SK-MEL-5 (cell line): ENCODE data around the gene SLC2A13. TPM values are rescaled to one million over a fixed set of nuclear protein-coding genes. Genes with fewer than 3 reads are reported as not detected.
A peak's percentile ranks its signal among the peaks of the same experiment; 100 is the strongest.
"Not testable (repeated sequence)": the region's sequence is repeated elsewhere in the genome, so short reads cannot be mapped to it uniquely, and the experiment has no call there.

ENCODE experiments used
- DNase-seq: peaks from one replicate; pipeline ENCODE4 v3.0.0-alpha.2; 2016; ENCODE audit warnings: low read depth, low spot score
- in situ Hi-C: cut with HindIII; loops from 2 replicates; pipeline ENCODE4 v1.10.0; 2016; ENCODE audit warnings: low sequenced_read_pairs, high pct_unique_total_duplicates, low pct_unique_long_range_greater_than_20kb
- total RNA-seq: library from RNA; depleted of rRNA; stranded (reverse); fragments of >200 nt; shearing (Covaris generic); gene quantifications from 2 replicates; pipeline ENCODE4 v1.2.3, GENCODE V29; 2014

The SLC2A13 gene
- total RNA-seq, 1 experiment from 2014 or later = 51.8 TPM

GRCh38 chr12:39928181-39928899, 177.5 kb downstream of the SLC2A13 start:
- in situ Hi-C loops = no loop called here
- DNase-seq = no peak

GRCh38 chr12:39923364-39923763, 182.5 kb downstream of the SLC2A13 start:
- in situ Hi-C loops = no loop called here
- DNase-seq = no peak

- DNase-seq = peak; percentile 24
- in situ Hi-C loops = not testable (repeated sequence)
Measured at GRCh38 chr12:39922598-39922997, 183.3 kb downstream of the SLC2A13 start.

- DNase-seq = no peak
- in situ Hi-C loops = no loop called here
Measured at GRCh38 chr12:39920647-39921046, 185.2 kb downstream of the SLC2A13 start.

- in situ Hi-C loops = no loop called here
- DNase-seq = no peak
Measured at GRCh38 chr12:39920222-39920621, 185.7 kb downstream of the SLC2A13 start.

- no peak for DNase-seq
- in situ Hi-C loops = no loop called here
Measured at GRCh38 chr12:39919790-39920189, 186.1 kb downstream of the SLC2A13 start.

- in situ Hi-C loops = no loop called here
- no peak for DNase-seq
Measured at GRCh38 chr12:39915249-39915648, 190.6 kb downstream of the SLC2A13 start.

- in situ Hi-C loops = no loop called here
- no peak for DNase-seq
Measured at GRCh38 chr12:39912211-39912980, 193.5 kb downstream of the SLC2A13 start.

- no peak for DNase-seq
- in situ Hi-C loops = no loop called here
Measured at GRCh38 chr12:39906237-39906636, 199.6 kb downstream of the SLC2A13 start.

GRCh38 chr12:39905152-39905551, 200.7 kb downstream of the SLC2A13 start:
- in situ Hi-C loops = no loop called here
- no peak for DNase-seq

GRCh38 chr12:39902821-39903220, 203.1 kb downstream of the SLC2A13 start:
- in situ Hi-C loops = no loop called here
- no peak for DNase-seq

GRCh38 chr12:39897315-39897714, 208.6 kb downstream of the SLC2A13 start:
- DNase-seq = no peak
- in situ Hi-C loops = no loop called here

- in situ Hi-C loops, DNase-seq: not testable (repeated sequence)
Measured at GRCh38 chr12:39893388-39893787, 212.5 kb downstream of the SLC2A13 start.

GRCh38 chr12:39892146-39892545, 213.7 kb downstream of the SLC2A13 start:
- in situ Hi-C loops = no loop called here
- DNase-seq = peak; percentile 13

GRCh38 chr12:39887856-39888255, 218.0 kb downstream of the SLC2A13 start:
- no peak for DNase-seq
- in situ Hi-C loops = no loop called here

GRCh38 chr12:39886106-39886505, 219.8 kb downstream of the SLC2A13 start:
- DNase-seq = no peak
- in situ Hi-C loops = no loop called here

- in situ Hi-C loops = no loop called here
- no peak for DNase-seq
Measured at GRCh38 chr12:39884616-39885125, 221.2 kb downstream of the SLC2A13 start.

- DNase-seq = no peak
- in situ Hi-C loops = no loop called here
Measured at GRCh38 chr12:39883411-39883810, 222.5 kb downstream of the SLC2A13 start.

- in situ Hi-C loops = no loop called here
Measured at GRCh38 chr12:39878753-39879152, 227.1 kb downstream of the SLC2A13 start.

More at GRCh38 chr12:39878753-39879152, 227.1 kb downstream of the SLC2A13 start:
- no peak for DNase-seq
